Measurements from ENCODE around the gene FOXK1. TPM values are rescaled to one million over a fixed set of nuclear protein-coding genes. Genes with fewer than 3 reads are reported as not detected.
"Not testable (repeated sequence)": the region's sequence is repeated elsewhere in the genome, so short reads cannot be mapped to it uniquely, and the experiment has no call there.

FOXK1 gene
- total RNA-seq, 2 donors from 2014 or later, result 36.9 to 43.4 TPM

- Histone ChIP-seq H3K9me3 (ENCODE audit: control insufficient read depth, low read length) (no peaks in the 10 kb centered on the region), H3K27me3 (ENCODE audit: control insufficient read depth, insufficient read depth, low read length, poor library complexity, severe bottlenecking) (no peaks in the 10 kb centered on the region), H3K4me1 (ENCODE audit: control insufficient read depth, insufficient read depth, low read length) (no peaks in the 10 kb centered on the region), H3K27ac (ENCODE audit: low read depth, low read length) (no peak overlapping the region), H3K36me3 (ENCODE audit: control insufficient read depth, insufficient read depth, low read length) (no peaks in the 10 kb centered on the region), H3K9ac (ENCODE audit: extremely low read depth, low read length, poor library complexity, severe bottlenecking) (no peak overlapping the region), H3K4me3 (ENCODE audit: low read length) (no peak overlapping the region)
- Mint-ChIP-seq H3K4me3 (no peak overlapping the region), H3K9me3 (no peaks in the 10 kb centered on the region), H3K27ac (no peak overlapping the region), H3K36me3 (ENCODE audit: low read depth) (peaks cover 18% of the 10 kb centered on the region), H3K4me1 (peaks cover 4% of the 10 kb centered on the region), H3K27me3 (ENCODE audit: insufficient read depth) (no peaks in the 10 kb centered on the region)
- TF ChIP-seq CTCF (conservative IDR thresholded peaks at IDR 0.05), result no peak
- 92% methylated on average over 18 to 23 of the region's 23 CpGs for WGBS, 2 experiments (ENCODE audit: insufficient coverage in 1 of 2, insufficient read length in 1 of 2)
- no peak for DNase-seq
These were observed 9.1 kb downstream of the FOXK1 start for GRCh38 chr7:4690953-4691856.

- 93 to 97% methylated on average over 4 to 5 of the region's 5 CpGs for WGBS, 2 experiments (ENCODE audit: insufficient coverage in 1 of 2, insufficient read length in 1 of 2)
- Mint-ChIP-seq H3K36me3 (ENCODE audit: low read depth) (peaks cover 13% of the 10 kb centered on the region), H3K4me3 (no peak overlapping the region), H3K27ac (no peak overlapping the region), H3K27me3 (ENCODE audit: insufficient read depth) (no peaks in the 10 kb centered on the region), H3K4me1 (peaks cover 4% of the 10 kb centered on the region), H3K9me3 (no peaks in the 10 kb centered on the region)
- Histone ChIP-seq H3K9ac (ENCODE audit: extremely low read depth, low read length, poor library complexity, severe bottlenecking) (no peak overlapping the region), H3K4me1 (ENCODE audit: control insufficient read depth, insufficient read depth, low read length) (no peaks in the 10 kb centered on the region), H3K9me3 (ENCODE audit: control insufficient read depth, low read length) (no peaks in the 10 kb centered on the region), H3K4me3 (ENCODE audit: low read length) (no peak overlapping the region), H3K36me3 (ENCODE audit: control insufficient read depth, insufficient read depth, low read length) (no peaks in the 10 kb centered on the region), H3K27me3 (ENCODE audit: control insufficient read depth, insufficient read depth, low read length, poor library complexity, severe bottlenecking) (no peaks in the 10 kb centered on the region), H3K27ac (ENCODE audit: low read depth, low read length) (no peak overlapping the region)
- DNase-seq, result no peak
- no peak for TF ChIP-seq CTCF (conservative IDR thresholded peaks at IDR 0.05)
These were observed 10.0 kb downstream of the FOXK1 start for GRCh38 chr7:4692055-4692454.

GRCh38 chr7:4692622-4693021 lies 10.5 kb downstream of the FOXK1 start:
- not testable (repeated sequence) for H3K36me3 ChIP-seq (ENCODE audit: control insufficient read depth, insufficient read depth, low read length); H3K9ac ChIP-seq (ENCODE audit: extremely low read depth, low read length, poor library complexity, severe bottlenecking); H3K27me3 ChIP-seq (ENCODE audit: control insufficient read depth, insufficient read depth, low read length, poor library complexity, severe bottlenecking); DNase-seq; H3K9me3 ChIP-seq (ENCODE audit: control insufficient read depth, low read length); H3K27ac ChIP-seq (ENCODE audit: low read depth, low read length); H3K27me3 Mint-ChIP-seq (ENCODE audit: insufficient read depth); H3K4me1 Mint-ChIP-seq; H3K4me1 ChIP-seq (ENCODE audit: control insufficient read depth, insufficient read depth, low read length); H3K9me3 Mint-ChIP-seq; H3K4me3 ChIP-seq (ENCODE audit: low read length); H3K4me3 Mint-ChIP-seq; H3K27ac Mint-ChIP-seq
- H3K36me3 Mint-ChIP-seq (ENCODE audit: low read depth), result peaks cover 13% of the 10 kb centered on the region
- 91 to 96% methylated on average over 5 of the region's 5 CpGs for WGBS, 2 experiments (ENCODE audit: insufficient coverage in 1 of 2, insufficient read length in 1 of 2)

All from endodermal cell (in vitro differentiated cells).